IMR-90 (cell line): ENCODE results near the gene PIN1. TPM values are rescaled to one million over a fixed set of nuclear protein-coding genes. Genes with fewer than 3 reads are reported as not detected.

Source experiments
- ATAC-seq: fragments of 200-7000 bp; cut with Tn5 transposase; 2 replicates; pipeline ENCODE4 v1.9.1; 2020; ENCODE audit warnings: low read depth, mild to moderate bottlenecking, moderate library complexity
- BruUV-seq: library from RNA; stranded (reverse); fragments of 400-500 nt; replicated peaks from 2 replicates; lab custom pipeline; 2021; lab: Mats Ljungman, UMichigan
- CTCF ChIA-PET: fragments of 300-600 bp; formaldehyde crosslinking; extraction: SDS; loops from one replicate; lab custom pipeline; 2021; ENCODE audit warnings: antibody characterized with exemption; lab: Yijun Ruan, JAX
- POLR2A ChIA-PET: fragments of 300-600 bp; sonication (Branson Sonifier 250); formaldehyde crosslinking; loops from one replicate; lab custom pipeline; 2022; ENCODE audit warnings: antibody characterized with exemption; ENCODE audit not compliant: unreplicated experiment; lab: Charles Lee
- DNase-seq: peaks from one replicate; pipeline ENCODE4 v3.0.0; 2013
- H2AFZ ChIP-seq: replicated peaks from 2 replicates; pipeline ENCODE3; 2013; ENCODE audit warnings: low read length, mild to moderate bottlenecking; ENCODE audit not compliant: poor library complexity
- H2AK5ac ChIP-seq: 2 replicates; pipeline ENCODE4 v1.6.1; 2013; ENCODE audit warnings: low read depth, low read length, inconsistent platforms
- H2AK9ac ChIP-seq: replicated peaks from 2 replicates; pipeline ENCODE3; 2013; ENCODE audit warnings: mild to moderate bottlenecking, low read depth, low read length, moderate library complexity; ENCODE audit not compliant: poor library complexity
- H2BK120ac ChIP-seq: 2 replicates; pipeline ENCODE4 v1.6.1; 2013; ENCODE audit warnings: low read depth, low read length, inconsistent platforms
- H2BK15ac ChIP-seq: 3 replicates; pipeline ENCODE4 v1.6.1; 2013; ENCODE audit warnings: low read depth, low read length, inconsistent platforms
- H2BK20ac ChIP-seq: 2 replicates; pipeline ENCODE4 v1.6.1; 2013; ENCODE audit warnings: low read depth, mild to moderate bottlenecking, inconsistent platforms, low read length, moderate library complexity
- H2BK5ac ChIP-seq: 2 replicates; pipeline ENCODE4 v1.6.1; 2013; ENCODE audit warnings: mild to moderate bottlenecking, low read depth, low read length, inconsistent platforms; ENCODE audit not compliant: poor library complexity, severe bottlenecking
- H3K14ac ChIP-seq: replicated peaks from 2 replicates; pipeline ENCODE4 v1.6.1; 2013; ENCODE audit warnings: low read depth, low read length, inconsistent platforms
- H3K18ac ChIP-seq: 2 replicates; pipeline ENCODE4 v1.6.1; 2013; ENCODE audit warnings: low read depth, low read length, control low read depth
- H3K23ac ChIP-seq: 2 replicates; pipeline ENCODE4 v1.6.1; 2013; ENCODE audit warnings: low read depth, low read length, inconsistent platforms
- H3K27ac ChIP-seq: 2 replicates; pipeline ENCODE4 v1.5.1; 2013; ENCODE audit warnings: mild to moderate bottlenecking, control low read depth, low read length; ENCODE audit not compliant: insufficient read depth
- H3K27me3 ChIP-seq: 2 replicates; pipeline ENCODE4 v1.6.1; 2013; ENCODE audit warnings: low read length; ENCODE audit not compliant: control insufficient read depth, insufficient read depth
- H3K36me3 ChIP-seq: 2 replicates; pipeline ENCODE4 v1.6.1; 2013; ENCODE audit warnings: low read length, mixed read lengths; ENCODE audit not compliant: control insufficient read depth, insufficient read depth
- H3K4ac ChIP-seq: 2 replicates; pipeline ENCODE4 v1.6.1; 2013; ENCODE audit warnings: low read depth, low read length, inconsistent platforms
- H3K4me1 ChIP-seq: 2 replicates; pipeline ENCODE4 v1.6.1; 2013; ENCODE audit warnings: low read length, mixed read lengths; ENCODE audit not compliant: control insufficient read depth, insufficient read depth
- H3K4me2 ChIP-seq: 2 replicates; pipeline ENCODE4 v1.6.1; 2013; ENCODE audit warnings: low read depth, mild to moderate bottlenecking, control low read depth, low read length, moderate library complexity
- H3K4me3 ChIP-seq: 2 replicates; pipeline ENCODE4 v1.5.1; 2013; ENCODE audit warnings: low read depth, mild to moderate bottlenecking, control low read depth, low read length, moderate library complexity; ENCODE audit not compliant: insufficient read depth
- H3K56ac ChIP-seq: 2 replicates; pipeline ENCODE4 v1.6.1; 2013; ENCODE audit warnings: low read length, inconsistent platforms; ENCODE audit not compliant: insufficient read depth; ENCODE audit errors: extremely low read depth
- H3K79me1 ChIP-seq, 2 experiments: 2 replicates each; pipeline ENCODE4 v1.6.1; 2013; ENCODE audit warnings: low read length in 2 of 2, inconsistent platforms in 1 of 2, low read depth in 1 of 2
- H3K9ac ChIP-seq: 2 replicates; pipeline ENCODE4 v1.6.1; 2013; ENCODE audit warnings: low read depth, low read length, control low read depth
- H3K9me1 ChIP-seq: 2 replicates; pipeline ENCODE4 v1.6.1; 2013; ENCODE audit warnings: low read length, inconsistent platforms; ENCODE audit not compliant: insufficient read depth
- H3K9me3 ChIP-seq: 2 replicates; pipeline ENCODE4 v1.6.1; 2013; ENCODE audit warnings: low read length; ENCODE audit not compliant: control insufficient read depth, insufficient read depth
- H4K20me1 ChIP-seq: 2 replicates; pipeline ENCODE4 v1.6.1; 2013; ENCODE audit warnings: low read length, inconsistent platforms; ENCODE audit not compliant: insufficient read depth
- H4K5ac ChIP-seq: 2 replicates; pipeline ENCODE4 v1.6.1; 2013; ENCODE audit warnings: mild to moderate bottlenecking, low read depth, low read length, control low read depth
- H4K8ac ChIP-seq, 2 experiments: 2 replicates each; pipeline ENCODE4 v1.6.1; 2013; ENCODE audit warnings: low read depth in 2 of 2, low read length in 2 of 2, control low read depth in 1 of 2, inconsistent platforms in 1 of 2
- H4K91ac ChIP-seq: 2 replicates; pipeline ENCODE4 v1.6.1; 2013; ENCODE audit warnings: low read depth, low read length, inconsistent platforms; ENCODE audit not compliant: insufficient read depth
- BHLHE40 ChIP-seq: fragments of 150-350 bp; IDR thresholded peaks from 2 replicates; pipeline ENCODE4 v1.6.1; 2016; ENCODE audit warnings: mild to moderate bottlenecking, low read depth, low read length
- CEBPB ChIP-seq: IDR thresholded peaks from 2 replicates; pipeline ENCODE4 v1.6.1; 2012; ENCODE audit warnings: low read depth, low read length, improper control_type of control experiment
- CHD1 ChIP-seq: IDR thresholded peaks from 2 replicates; pipeline ENCODE4 v1.6.1; 2012; ENCODE audit warnings: low read depth, low read length, improper control_type of control experiment
- CTCF ChIP-seq: conservative IDR thresholded peaks from 2 replicates; pipeline ENCODE4 v1.5.1; 2012; ENCODE audit warnings: mild to moderate bottlenecking, low read depth, low read length, improper control_type of control experiment
- ELK1 ChIP-seq: fragments of 150-350 bp; IDR thresholded peaks from 2 replicates; pipeline ENCODE4 v1.6.1; 2016; ENCODE audit warnings: low read depth, mild to moderate bottlenecking, low read length, moderate library complexity, borderline replicate concordance
- FOS ChIP-seq: fragments of 150-350 bp; IDR thresholded peaks from 2 replicates; pipeline ENCODE4 v1.6.1; 2016; ENCODE audit warnings: low read depth, low read length
- MAFK ChIP-seq: IDR thresholded peaks from 2 replicates; pipeline ENCODE4 v1.6.1; 2012; ENCODE audit warnings: low read depth, low read length, improper control_type of control experiment
- MAZ ChIP-seq: IDR thresholded peaks from 2 replicates; pipeline ENCODE4 v1.6.1; 2012; ENCODE audit warnings: low read depth, mild to moderate bottlenecking, low read length, improper control_type of control experiment, moderate library complexity, borderline replicate concordance
- MXI1 ChIP-seq: IDR thresholded peaks from 2 replicates; pipeline ENCODE4 v1.6.1; 2012; ENCODE audit warnings: low read depth, mild to moderate bottlenecking, low read length, moderate library complexity, borderline replicate concordance
- NFE2L2 ChIP-seq: fragments of 150-350 bp; IDR thresholded peaks from 2 replicates; pipeline ENCODE4 v1.6.1; 2016; ENCODE audit warnings: low read depth, mild to moderate bottlenecking, low read length
- POLR2A ChIP-seq: IDR thresholded peaks from 2 replicates; pipeline ENCODE4 v1.6.1; 2012; ENCODE audit warnings: mild to moderate bottlenecking, low read depth, low read length
- RAD21 ChIP-seq: IDR thresholded peaks from 2 replicates; pipeline ENCODE4 v1.6.1; 2012; ENCODE audit warnings: low read length, improper control_type of control experiment
- RCOR1 ChIP-seq: IDR thresholded peaks from 2 replicates; pipeline ENCODE4 v1.6.1; 2012; ENCODE audit warnings: mild to moderate bottlenecking, low read length, improper control_type of control experiment; ENCODE audit not compliant: insufficient replicate concordance
- RFX5 ChIP-seq: IDR thresholded peaks from 2 replicates; pipeline ENCODE4 v1.8.0; 2012; ENCODE audit warnings: low read depth, mild to moderate bottlenecking, low read length, moderate library complexity
- SMC3 ChIP-seq: fragments of 150-350 bp; IDR thresholded peaks from 2 replicates; pipeline ENCODE4 v1.6.1; 2016; ENCODE audit warnings: low read depth, mild to moderate bottlenecking, antibody characterized with exemption, low read length, moderate library complexity
- USF2 ChIP-seq: fragments of 150-350 bp; IDR thresholded peaks from 2 replicates; pipeline ENCODE4 v1.6.1; 2017; ENCODE audit warnings: mild to moderate bottlenecking, antibody characterized with exemption, low read length, low read depth
- WGBS, 2 experiments: methylation state at CpG; one replicate each; pipeline versions ENCODE4 v1.1.5 to v1.1.7; 2013; ENCODE audit warnings: missing lambda C conversion rate in 2 of 2; ENCODE audit not compliant: insufficient read length in 1 of 2; ENCODE audit errors: extremely low coverage in 2 of 2; 5-methylcytosine and 5-hydroxymethylcytosine counted together
- dilution Hi-C: fragments of 300-500 bp; cut with HindIII; formaldehyde crosslinking; loops from one replicate; pipeline ENCODE4 v1.14.3; 2018; ENCODE audit warnings: low sequenced_read_pairs; ENCODE audit not compliant: unreplicated experiment
- in situ Hi-C: fragments of 300-500 bp; cut with MboI; formaldehyde crosslinking; loops from 3 replicates; pipeline ENCODE4 v1.14.3; 2019; ENCODE audit warnings: low sequenced_read_pairs, inconsistent platforms, mixed read lengths
- intact Hi-C: fragments of 100-400 bp; cut with micrococcal nuclease; formaldehyde crosslinking; loops from 2 replicates; pipeline ENCODE4 v1.10.0; 2022
- polyA plus RNA-seq, 3 experiments: library from polyadenylated mRNA; depleted of rRNA; stranded (reverse); fragments of >200 nt; gene quantifications; 2 replicates each; pipeline ENCODE4 v1.2.3, GENCODE V29; 2012; ENCODE audit warnings: low replicate concordance in 1 of 3
- total RNA-seq: library from RNA; depleted of rRNA; stranded (reverse); fragments of >200 nt; gene quantifications from 2 replicates; pipeline ENCODE4 v1.2.3, GENCODE V29; 2012

The PIN1 gene
- total and polyA plus RNA-seq, 2 of the 4 experiments (the other 2 are of a cell fraction), result 76.0 to 105 TPM

- DNase-seq, result no peak
- no TSS peak for BruUV-seq
- in situ Hi-C loops, result no loop called here
- H4K20me1 ChIP-seq, result peaks cover 3% of the 10 kb centered on the region; the same call in 1 of the 2 replicates
- no peak overlapping the region for H2BK5ac ChIP-seq
- no peak overlapping the region for H3K23ac ChIP-seq
- no peaks in the 10 kb centered on the region for H3K9me3 ChIP-seq
- no peak overlapping the region for H3K27ac ChIP-seq
- peaks cover 11% of the 10 kb centered on the region for H3K36me3 ChIP-seq
- ChIA-PET POLR2A (interaction anchor here (0.6 kb wide), 1 partner anchor 1567 kb away, joined by 3 read pairs; no protein-coding TSS in a partner anchor), CTCF (interaction anchor here (0.6 kb wide), 1 partner anchor 19 kb away, joined by 3 read pairs; no protein-coding TSS in a partner anchor)
- TF ChIP-seq USF2 (no peak), MXI1 (no peak), RCOR1 (no peak), CTCF (no peak), NFE2L2 (no peak), RAD21 (no peak), CEBPB (no peak), ELK1 (no peak), BHLHE40 (no peak), CHD1 (no peak), RFX5 (no peak), MAFK (no peak), SMC3 (no peak), POLR2A (no peak), FOS (no peak), MAZ (no peak)
- no peak overlapping the region for H4K5ac ChIP-seq
- H2BK20ac ChIP-seq, result no peak overlapping the region
- H3K9ac ChIP-seq, result no peak overlapping the region
- peak overlapping the region in 1 of 2 experiments; percentile 77; a peak in 1 of 4 replicates for H4K8ac ChIP-seq
- H2BK15ac ChIP-seq, result no peak overlapping the region
- no peak overlapping the region for H3K4ac ChIP-seq
- no peak overlapping the region for H3K18ac ChIP-seq
- no peak overlapping the region for H4K91ac ChIP-seq
- H3K4me3 ChIP-seq, result peak overlapping the region; percentile 88
- peaks cover 21 to 70% of the 10 kb centered on the region in 2 experiments for H3K79me1 ChIP-seq
- peak overlapping the region; percentile 92 for H2AFZ ChIP-seq
- H2AK5ac ChIP-seq, result no peak overlapping the region
- H3K56ac ChIP-seq, result no peak overlapping the region
- no peaks in the 10 kb centered on the region; the same call in 1 of the 2 replicates for H3K4me1 ChIP-seq
- peak overlapping the region; percentile 85; the same call in 1 of the 2 replicates for H3K4me2 ChIP-seq
- H2AK9ac ChIP-seq, result peak overlapping the region; percentile 25
- no peaks in the 10 kb centered on the region for H3K27me3 ChIP-seq
- no peak overlapping the region for H3K14ac ChIP-seq
- no peak for ATAC-seq
- intact Hi-C loops, result no loop called here
- no peak overlapping the region for H2BK120ac ChIP-seq
- peaks cover 10% of the 10 kb centered on the region; the same call in 1 of the 2 replicates for H3K9me1 ChIP-seq
- dilution Hi-C loops, result no loop called here
- WGBS, 2 experiments, result 67% methylated on average over 1 of the region's 6 CpGs; no CpG with 5 or more reads in 1 of the 2 experiments
Measured at GRCh38 chr19:9834307-9834725, 802 bp upstream of the PIN1 start.
